Effector memory CD8-positive, alpha-beta T cell (primary cell): Measurements from ENCODE around the gene SLC17A5.
"Not testable (repeated sequence)": the region's sequence is repeated elsewhere in the genome, so short reads cannot be mapped to it uniquely, and the experiment has no call there.

Experiments
- ATAC-seq: fragments of 150-1000 bp; cut with Tn5 transposase; replicated peaks from 2 replicates; pipeline ENCODE4 v1.10.0; 2021; ENCODE audit warnings: mild to moderate bottlenecking, moderate library complexity
- DNase-seq, 3 experiments: peaks; one replicate each; pipeline ENCODE4 v3.0.0; 2021
- H3K27ac Mint-ChIP-seq, 2 donors: one replicate each; pipeline ENCODE4 v1.8.0; 2022; ENCODE audit warnings: mild to moderate bottlenecking in 2 of 2, mixed read lengths in 2 of 2, moderate library complexity in 2 of 2
- H3K27me3 Mint-ChIP-seq, 2 donors: one replicate each; pipeline ENCODE4 v1.8.0; 2022; ENCODE audit warnings: mixed read lengths in 2 of 2
- H3K36me3 Mint-ChIP-seq: one replicate; pipeline ENCODE4 v1.8.0; 2022; ENCODE audit warnings: mild to moderate bottlenecking, moderate library complexity, mixed read lengths; ENCODE audit not compliant: insufficient read depth
- H3K4me1 Mint-ChIP-seq, 2 donors: one replicate each; pipeline ENCODE4 v1.8.0; 2022; ENCODE audit warnings: low read depth in 2 of 2, mixed read lengths in 2 of 2
- H3K4me3 Mint-ChIP-seq, 2 donors: one replicate each; pipeline ENCODE4 v1.8.0; 2022; ENCODE audit warnings: mild to moderate bottlenecking in 2 of 2, mixed read lengths in 2 of 2, moderate library complexity in 2 of 2
- H3K9me3 Mint-ChIP-seq, 2 donors: one replicate each; pipeline ENCODE4 v1.8.0; 2022; ENCODE audit warnings: mixed read lengths in 2 of 2
- total RNA-seq, 9 experiments: gene quantifications; one replicate each; lab custom pipeline; 2026; lab: John Stamatoyannopoulos, UW

Gene SLC17A5, protein sequence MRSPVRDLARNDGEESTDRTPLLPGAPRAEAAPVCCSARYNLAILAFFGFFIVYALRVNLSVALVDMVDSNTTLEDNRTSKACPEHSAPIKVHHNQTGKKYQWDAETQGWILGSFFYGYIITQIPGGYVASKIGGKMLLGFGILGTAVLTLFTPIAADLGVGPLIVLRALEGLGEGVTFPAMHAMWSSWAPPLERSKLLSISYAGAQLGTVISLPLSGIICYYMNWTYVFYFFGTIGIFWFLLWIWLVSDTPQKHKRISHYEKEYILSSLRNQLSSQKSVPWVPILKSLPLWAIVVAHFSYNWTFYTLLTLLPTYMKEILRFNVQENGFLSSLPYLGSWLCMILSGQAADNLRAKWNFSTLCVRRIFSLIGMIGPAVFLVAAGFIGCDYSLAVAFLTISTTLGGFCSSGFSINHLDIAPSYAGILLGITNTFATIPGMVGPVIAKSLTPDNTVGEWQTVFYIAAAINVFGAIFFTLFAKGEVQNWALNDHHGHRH
- total RNA-seq = 10.8 to 30.7 (median 17.5) reads per million in 9 experiments

DNA sequence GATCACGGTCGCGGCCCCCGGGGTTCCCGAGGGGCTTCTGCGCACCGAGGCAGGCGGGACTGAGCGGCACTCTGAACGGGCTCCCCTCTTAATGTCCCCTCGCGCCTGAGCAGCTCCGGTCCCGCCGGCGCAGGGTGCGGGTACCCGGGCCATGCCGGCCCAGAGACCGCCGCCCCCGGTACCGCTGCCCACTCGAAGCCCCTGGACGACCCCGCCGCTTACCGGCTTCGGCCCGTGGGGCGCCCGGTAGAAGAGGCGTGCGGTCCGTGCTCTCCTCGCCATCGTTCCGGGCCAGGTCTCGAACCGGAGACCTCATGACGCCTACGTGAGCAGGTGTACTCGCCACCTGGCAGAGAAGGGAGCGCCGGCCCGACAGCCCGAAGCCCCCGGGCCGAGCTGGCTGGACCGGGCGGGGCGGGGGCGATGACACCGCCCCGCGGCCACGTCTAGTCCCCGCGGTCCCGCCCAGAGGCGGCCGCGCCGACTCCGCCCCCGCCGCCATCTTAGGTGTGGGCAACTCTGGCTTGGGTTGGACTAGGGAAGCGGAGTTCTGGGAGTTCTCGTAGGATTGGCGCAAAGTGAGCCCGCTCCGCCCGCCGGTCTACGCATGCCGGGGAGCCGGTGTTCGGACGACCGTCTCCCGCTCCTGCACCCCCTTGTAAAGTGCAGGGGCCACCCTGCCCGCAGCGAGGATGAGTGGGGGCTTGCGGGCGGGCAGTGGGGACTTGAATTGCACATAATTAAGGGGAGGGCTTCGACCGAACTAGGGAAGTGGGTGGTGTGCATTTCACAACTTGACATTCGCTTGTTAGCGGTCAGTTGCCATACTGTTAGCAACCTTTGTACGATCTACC is at the start of gene SLC17A5:
Gene SLC17A5 (minus strand): TSS at position 422 of the 854 bp plus-strand sequence. CDS start 106 bp downstream, at position 316.
- Mint-ChIP-seq H3K36me3 (peaks cover 31% of the 10 kb centered on the region), H3K27ac (peak within 1 kb of the TSS; percentile 97), H3K4me3 (peak within 1 kb of the TSS; percentile 95 to 99), H3K9me3 (no peaks in the 10 kb centered on the region), H3K27me3 (no peaks in the 10 kb centered on the region), H3K4me1 (peaks cover 25 to 42% of the 10 kb centered on the region in 2 donors)
- DNase-seq = peak; percentile 78 to 79 (median 79)
- peak; percentile 82 for ATAC-seq

DNA sequence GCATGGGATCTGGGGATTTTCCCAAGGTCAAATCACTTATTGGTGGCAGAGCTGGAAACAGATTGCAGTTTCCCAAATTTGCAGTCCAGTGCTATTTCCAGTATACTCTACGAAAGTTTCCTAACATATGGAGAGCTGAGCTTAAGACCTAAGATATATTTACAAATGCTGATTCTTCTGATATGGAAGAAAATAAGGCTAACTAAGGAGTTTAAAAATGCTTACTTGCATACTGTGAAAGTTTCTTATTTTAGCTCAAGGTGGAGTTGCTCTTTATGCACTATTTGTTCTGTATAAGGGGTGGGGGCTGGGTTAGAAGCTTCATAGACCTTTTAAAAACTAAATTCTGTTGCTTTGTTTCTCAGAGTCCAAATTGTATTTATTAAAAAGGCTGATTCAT is 49.7 kb upstream of the SLC17A5 start:
- H3K4me1 Mint-ChIP-seq = no peaks in the 10 kb centered on the region
- peaks cover 26 to 40% of the 10 kb centered on the region in 2 donors for H3K27me3 Mint-ChIP-seq
- ATAC-seq (no peak), DNase-seq (no peak)
- H3K4me3 Mint-ChIP-seq = no peak overlapping the region
- H3K9me3 Mint-ChIP-seq = no peaks in the 10 kb centered on the region
- no peaks in the 10 kb centered on the region for H3K36me3 Mint-ChIP-seq
- no peak overlapping the region for H3K27ac Mint-ChIP-seq

DNA sequence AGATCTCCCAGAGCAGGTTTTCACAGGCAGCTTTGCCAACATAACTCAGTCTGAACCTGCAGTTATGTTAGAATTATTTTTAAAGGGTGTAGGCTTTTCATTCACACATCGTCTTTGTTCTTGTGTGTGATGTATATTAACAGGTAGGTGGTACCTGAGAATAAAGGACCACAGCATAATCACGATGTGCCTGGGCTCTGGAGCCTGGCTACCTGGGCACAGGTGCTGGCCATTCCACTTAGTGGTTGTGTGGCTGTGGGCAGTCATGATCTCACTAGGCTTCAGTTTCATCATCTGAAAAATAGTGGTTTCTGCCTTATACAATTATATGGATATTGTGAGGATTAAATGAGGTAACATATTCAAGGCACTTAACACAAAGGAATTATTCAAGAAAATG is 48.7 kb upstream of the SLC17A5 start:
- H3K4me3 Mint-ChIP-seq = no peak overlapping the region
- DNase-seq = no peak
- H3K27me3 Mint-ChIP-seq = peaks cover 32 to 48% of the 10 kb centered on the region in 2 donors
- H3K36me3 Mint-ChIP-seq = no peaks in the 10 kb centered on the region
- H3K27ac Mint-ChIP-seq = no peak overlapping the region
- no peaks in the 10 kb centered on the region for H3K9me3 Mint-ChIP-seq
- no peak for ATAC-seq
- no peaks in the 10 kb centered on the region for H3K4me1 Mint-ChIP-seq

DNA sequence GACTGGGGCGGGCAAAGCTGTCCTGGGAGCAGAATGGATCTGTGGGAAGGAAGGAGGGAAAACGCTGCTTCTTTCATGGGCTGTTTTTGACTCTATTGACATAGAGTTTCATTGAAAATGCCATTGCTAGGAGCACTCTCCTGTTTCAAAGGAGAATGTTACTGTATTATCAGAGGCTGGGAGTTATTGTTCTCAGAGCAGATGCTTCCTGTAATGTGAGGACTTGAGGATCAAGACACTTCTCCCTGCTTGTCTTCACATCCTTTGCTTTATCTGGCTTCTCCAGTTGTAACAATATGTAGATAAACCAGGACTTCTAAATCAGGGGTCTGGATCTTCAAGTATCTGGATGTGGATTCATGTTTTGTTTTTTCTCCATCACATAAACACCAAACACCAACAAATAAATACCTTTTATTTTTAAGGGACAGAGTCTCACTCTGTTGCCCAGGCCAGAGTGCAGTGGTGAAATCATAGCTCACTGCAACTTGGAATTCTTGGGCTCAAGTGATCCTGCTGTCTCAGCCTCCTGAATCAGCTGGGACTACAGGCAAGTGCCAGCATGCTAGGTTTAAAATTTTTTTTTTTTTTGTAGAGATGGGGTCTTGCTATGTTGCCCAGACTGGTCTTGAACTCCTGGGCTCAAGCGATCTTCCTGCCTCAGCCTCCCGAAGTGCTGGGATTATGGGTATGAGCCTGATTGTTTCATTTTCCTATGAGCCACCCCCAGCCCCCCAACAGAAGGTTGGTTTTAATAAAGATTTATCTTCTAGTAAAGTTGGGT is 46.1 kb upstream of the SLC17A5 start:
- Mint-ChIP-seq H3K27me3 (peaks cover 44 to 69% of the 10 kb centered on the region in 2 donors), H3K27ac (no peak overlapping the region), H3K4me3 (no peak overlapping the region), H3K4me1 (peaks cover 4 to 13% of the 10 kb centered on the region in 2 donors), H3K36me3 (no peaks in the 10 kb centered on the region), H3K9me3 (no peaks in the 10 kb centered on the region)
- no peak for ATAC-seq
- DNase-seq = no peak

DNA sequence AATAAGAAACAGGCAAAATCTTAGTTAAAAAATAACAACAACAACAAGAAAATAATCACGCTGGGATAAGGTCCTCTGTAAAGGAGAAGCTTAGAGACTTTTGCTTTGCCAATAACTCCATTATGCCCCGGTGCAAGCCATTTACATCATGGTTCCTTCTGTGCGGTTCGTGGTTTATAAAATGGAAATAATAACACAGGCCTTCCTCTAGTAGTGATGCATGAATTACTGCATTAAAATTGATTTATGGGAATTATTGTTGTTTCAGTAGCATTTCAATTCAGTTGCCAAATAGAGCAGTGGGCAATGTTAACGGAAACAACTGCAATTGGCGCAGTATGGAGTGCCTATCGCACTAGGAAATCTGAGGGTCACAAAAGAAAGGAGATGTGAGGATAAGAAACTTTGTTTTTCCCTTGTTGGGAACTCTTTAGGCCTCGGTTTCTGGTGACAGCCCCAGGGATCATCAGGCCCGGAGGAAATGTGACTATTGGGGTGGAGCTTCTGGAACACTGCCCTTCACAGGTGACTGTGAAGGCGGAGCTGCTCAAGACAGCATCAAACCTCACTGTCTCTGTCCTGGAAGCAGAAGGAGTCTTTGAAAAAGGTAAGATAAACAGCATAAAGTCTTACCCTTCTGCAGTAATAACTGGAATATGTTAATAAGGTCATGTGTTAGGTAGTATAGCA is 43.3 kb upstream of the SLC17A5 start:
- DNase-seq = no peak
- peaks cover 4 to 13% of the 10 kb centered on the region in 2 donors for H3K4me1 Mint-ChIP-seq
- peak overlapping the region in 1 of 2 donors; percentile 73 for H3K4me3 Mint-ChIP-seq
- peaks cover 57 to 85% of the 10 kb centered on the region in 2 donors for H3K27me3 Mint-ChIP-seq
- no peak overlapping the region for H3K27ac Mint-ChIP-seq
- ATAC-seq = no peak
- no peaks in the 10 kb centered on the region for H3K9me3 Mint-ChIP-seq
- H3K36me3 Mint-ChIP-seq = no peaks in the 10 kb centered on the region

DNA sequence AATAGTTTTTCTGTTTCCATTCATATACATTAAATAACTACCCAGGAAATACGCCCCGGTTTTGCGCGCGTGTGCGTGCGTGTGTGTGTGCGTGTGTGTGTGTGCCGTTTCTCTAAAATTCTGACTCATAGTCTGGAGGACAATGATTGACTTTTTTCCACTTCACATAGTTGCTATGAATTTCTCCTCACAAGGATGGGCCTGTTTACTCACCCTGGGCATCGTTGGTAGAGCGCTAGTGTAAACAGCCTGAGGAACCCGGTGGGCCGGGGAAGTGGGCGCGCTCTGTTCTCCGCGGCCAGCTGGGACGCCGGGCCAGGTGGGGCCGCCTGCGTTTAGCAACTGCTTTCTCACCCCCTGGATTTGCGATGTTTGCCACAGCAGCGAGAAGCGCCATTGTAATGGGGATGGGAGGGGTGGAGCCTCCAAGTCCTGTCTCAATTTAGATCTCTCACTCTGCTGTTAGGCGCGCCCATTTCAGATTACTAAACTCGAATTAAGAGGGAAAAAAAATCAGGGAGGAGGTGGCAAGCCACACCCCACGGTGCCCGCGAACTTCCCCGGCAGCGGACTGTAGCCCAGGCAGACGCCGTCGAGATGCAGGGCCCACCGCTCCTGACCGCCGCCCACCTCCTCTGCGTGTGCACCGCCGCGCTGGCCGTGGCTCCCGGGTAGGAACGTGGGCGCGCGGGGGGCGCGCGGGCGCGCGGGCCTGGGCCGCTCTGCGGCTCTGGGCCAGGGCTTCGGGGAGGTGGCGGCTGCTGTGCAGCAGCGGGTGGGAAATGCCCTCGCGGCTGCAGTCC is 42.0 kb upstream of the SLC17A5 start, which contains the start of gene CD109:
Gene CD109 (plus strand): TSS at position 585 of the 803 bp plus-strand sequence. CDS start 13 bp downstream, at position 598.
- Mint-ChIP-seq H3K27me3 (peaks cover 70 to 91% of the 10 kb centered on the region in 2 donors), H3K4me1 (peaks cover 4 to 13% of the 10 kb centered on the region in 2 donors), H3K4me3 (peak within 1 kb of the TSS; percentile 65 to 73), H3K27ac (peak within 1 kb of the TSS in 1 of 2 donors; percentile 65), H3K9me3 (no peaks in the 10 kb centered on the region), H3K36me3 (no peaks in the 10 kb centered on the region)
- DNase-seq (peak in 1 of 3 experiments; percentile 4), ATAC-seq (peak; percentile 57)

DNA sequence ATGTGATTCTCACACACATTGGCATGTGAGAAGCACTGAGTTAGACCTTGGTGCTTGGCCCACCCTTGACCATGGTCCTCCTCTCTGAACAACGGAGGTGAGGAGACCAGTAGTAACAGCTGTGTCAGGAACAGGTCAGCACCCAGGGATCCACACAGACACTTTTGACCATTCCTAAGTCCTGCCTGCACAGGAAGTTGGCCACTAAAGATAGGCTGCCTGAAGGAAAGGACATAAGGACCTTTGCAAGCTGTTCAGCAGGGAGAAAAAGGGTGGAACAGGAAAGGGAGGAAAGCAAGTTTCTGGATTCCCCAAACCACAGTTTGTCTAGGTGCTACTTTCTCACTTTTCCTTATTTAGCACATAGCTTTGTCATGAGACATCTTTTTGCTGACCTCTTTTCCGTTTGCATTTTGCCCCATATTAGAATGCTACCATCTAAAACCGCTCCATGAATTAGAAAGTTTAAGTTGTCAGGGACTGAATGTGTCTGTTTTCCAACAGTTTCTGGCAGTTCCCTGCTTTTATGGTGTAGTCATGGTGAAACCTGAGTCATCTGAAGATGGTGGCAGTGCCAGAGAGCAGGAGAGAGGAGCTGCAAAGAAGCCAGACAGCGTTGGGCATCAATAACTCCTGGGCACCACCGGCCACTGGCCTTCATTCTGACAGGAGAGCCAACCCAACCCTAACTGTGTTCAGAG is 41.1 kb upstream of the SLC17A5 start:
- Mint-ChIP-seq H3K27ac (peak overlapping the region in 1 of 2 donors; percentile 65), H3K4me1 (peaks cover 4 to 13% of the 10 kb centered on the region in 2 donors), H3K27me3 (peaks cover 71 to 91% of the 10 kb centered on the region in 2 donors), H3K4me3 (peak overlapping the region; percentile 65 to 73), H3K9me3 (no peaks in the 10 kb centered on the region), H3K36me3 (no peaks in the 10 kb centered on the region)
- DNase-seq = no peak
- ATAC-seq = no peak

DNA sequence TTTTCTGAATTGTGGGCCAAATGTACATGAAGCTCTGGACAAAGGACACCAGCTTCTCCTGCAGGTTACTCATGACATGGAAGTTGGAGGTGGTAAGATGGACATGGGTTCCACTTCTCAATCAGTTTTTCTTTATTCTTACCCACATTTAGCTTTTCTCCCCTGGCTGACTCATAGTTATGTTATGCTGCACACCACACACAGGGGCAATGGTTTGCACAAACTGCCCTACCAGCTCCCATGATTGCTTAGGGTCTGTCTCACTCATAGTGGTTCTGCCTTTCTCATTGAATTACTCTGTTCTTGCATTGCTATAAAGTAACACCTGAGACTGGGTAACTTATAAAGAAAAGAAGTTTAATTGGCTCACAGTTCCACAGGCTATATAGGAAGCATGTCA is 37.7 kb upstream of the SLC17A5 start:
- H3K4me3 Mint-ChIP-seq = no peak overlapping the region
- no peaks in the 10 kb centered on the region for H3K36me3 Mint-ChIP-seq
- no peaks in the 10 kb centered on the region for H3K9me3 Mint-ChIP-seq
- H3K27me3 Mint-ChIP-seq = peaks cover 72 to 93% of the 10 kb centered on the region in 2 donors
- no peak for ATAC-seq
- peaks cover 4 to 12% of the 10 kb centered on the region in 2 donors for H3K4me1 Mint-ChIP-seq
- H3K27ac Mint-ChIP-seq = no peak overlapping the region
- no peak for DNase-seq

DNA sequence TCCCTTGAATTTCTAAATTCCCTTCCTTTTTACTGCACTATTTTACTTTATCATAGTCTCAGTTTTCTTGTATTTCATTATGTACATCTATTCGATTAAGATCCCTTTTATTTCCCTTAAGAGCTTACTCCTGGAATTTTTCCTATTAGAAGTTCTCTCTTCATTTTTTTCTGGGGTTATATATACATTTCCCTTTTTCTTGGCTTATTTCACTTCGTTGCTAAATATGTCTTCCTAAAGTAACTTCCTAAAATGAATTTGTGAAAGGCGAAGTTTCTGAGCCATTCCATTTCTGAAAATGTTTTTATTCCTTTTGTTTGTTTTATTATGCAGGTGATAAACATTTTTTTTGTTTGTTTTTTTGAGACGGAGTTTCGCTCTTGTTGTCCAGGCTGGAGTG is 36.3 kb upstream of the SLC17A5 start:
- H3K4me1 Mint-ChIP-seq = peaks cover 0 to 1% of the 10 kb centered on the region in 2 donors
- ATAC-seq = no peak
- DNase-seq = no peak

DNA sequence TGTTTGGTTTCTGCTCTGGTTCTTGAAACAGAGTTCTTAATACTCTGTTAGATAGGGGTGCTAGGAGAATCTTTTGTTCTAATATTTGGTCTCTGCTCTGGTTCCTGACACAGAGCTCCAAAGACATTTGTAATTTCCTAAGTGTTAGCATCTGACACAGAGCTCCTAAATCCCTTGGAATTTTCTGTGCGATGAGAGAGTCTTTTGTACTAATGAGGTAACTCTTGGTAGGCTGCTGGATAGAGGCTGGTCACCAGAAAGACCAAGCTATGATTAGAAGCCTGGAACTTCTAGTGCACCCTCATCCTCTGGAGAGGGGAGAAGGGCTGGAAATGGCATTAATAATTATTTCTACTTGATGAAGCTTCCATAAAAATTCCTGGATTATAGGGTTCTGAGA is 34.6 kb upstream of the SLC17A5 start:
- H3K4me1 Mint-ChIP-seq = no peaks in the 10 kb centered on the region
- H3K27ac Mint-ChIP-seq = no peak overlapping the region
- no peak for DNase-seq
- peaks cover 64 to 80% of the 10 kb centered on the region in 2 donors for H3K27me3 Mint-ChIP-seq
- no peak for ATAC-seq
- no peaks in the 10 kb centered on the region for H3K9me3 Mint-ChIP-seq
- H3K36me3 Mint-ChIP-seq = no peaks in the 10 kb centered on the region
- H3K4me3 Mint-ChIP-seq = no peak overlapping the region

More for the DNA sequence above, 36.3 kb upstream of the SLC17A5 start:
- Mint-ChIP-seq H3K27me3 (peaks cover 78 to 90% of the 10 kb centered on the region in 2 donors), H3K27ac (no peak overlapping the region), H3K4me3 (no peak overlapping the region), H3K36me3 (no peaks in the 10 kb centered on the region), H3K9me3 (no peaks in the 10 kb centered on the region)

DNA sequence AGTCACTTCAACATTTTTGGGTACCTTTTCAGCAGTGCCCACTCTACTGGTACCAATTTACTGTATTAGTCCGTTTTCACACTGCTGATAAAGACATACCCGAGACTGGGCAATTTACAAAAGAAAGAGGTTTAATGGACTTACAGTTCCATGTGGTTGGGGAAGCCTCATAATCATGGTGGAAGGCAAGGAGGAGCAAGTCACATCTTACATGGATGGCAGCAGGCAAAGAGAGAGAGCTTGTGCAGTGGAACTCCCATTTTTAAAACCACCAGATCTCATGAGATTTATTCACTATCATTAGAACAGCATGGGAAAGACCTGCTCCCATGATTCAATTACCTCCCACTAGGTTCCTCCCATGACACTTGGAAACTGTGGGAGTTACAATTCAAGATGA is 29.8 kb upstream of the SLC17A5 start:
- DNase-seq, H3K9me3 Mint-ChIP-seq, ATAC-seq, H3K36me3 Mint-ChIP-seq, H3K27ac Mint-ChIP-seq, H3K4me1 Mint-ChIP-seq, H3K4me3 Mint-ChIP-seq: not testable (repeated sequence)
- H3K27me3 Mint-ChIP-seq = peaks cover 43 to 69% of the 10 kb centered on the region in 2 donors
